Astrocyte of the spinal cord (primary cell): ENCODE data around the gene KIF24.
"Not testable (repeated sequence)": the region's sequence is repeated elsewhere in the genome, so short reads cannot be mapped to it uniquely, and the experiment has no call there.

ENCODE experiments used
- DNase-seq: peaks from one replicate; pipeline ENCODE4 v3.0.0; 2011; ENCODE audit warnings: low read depth, low spot score
- H3K4me3 ChIP-seq: 2 replicates; pipeline ENCODE4 v1.5.1; 2011; ENCODE audit warnings: low read depth, mild to moderate bottlenecking, low read length, moderate library complexity
- CTCF ChIP-seq: IDR thresholded peaks from 2 replicates; pipeline ENCODE4 v1.5.1; 2012; ENCODE audit warnings: low read depth, mild to moderate bottlenecking, low read length, inconsistent platforms
- in situ Hi-C: cut with HindIII; loops from 2 replicates; pipeline ENCODE4 v1.10.0; 2017; ENCODE audit warnings: low sequenced_read_pairs

The KIF24 gene

GRCh38 chr9:34322899-34323591 lies 6.0 kb downstream of the KIF24 start:
- in situ Hi-C loops = no loop called here
- DNase-seq = no peak
- H3K4me3 ChIP-seq = no peak overlapping the region
- TF ChIP-seq CTCF = no peak

- in situ Hi-C loops = no loop called here
- H3K4me3 ChIP-seq = no peak overlapping the region
- DNase-seq = no peak
- no peak for TF ChIP-seq CTCF
Observed at GRCh38 chr9:34321451-34321850, 7.6 kb downstream of the KIF24 start.

- in situ Hi-C loops = no loop called here
- H3K4me3 ChIP-seq = no peak overlapping the region
- no peak for DNase-seq
- no peak for TF ChIP-seq CTCF
Observed at GRCh38 chr9:34318163-34318790, 10.8 kb downstream of the KIF24 start.

GRCh38 chr9:34317436-34317835 lies 11.6 kb downstream of the KIF24 start:
- in situ Hi-C loops = no loop called here
- no peak overlapping the region for H3K4me3 ChIP-seq
- no peak for DNase-seq
- TF ChIP-seq CTCF = no peak

- no peak overlapping the region for H3K4me3 ChIP-seq
- no peak for TF ChIP-seq CTCF
- no peak for DNase-seq
- in situ Hi-C loops = no loop called here
Observed at GRCh38 chr9:34311499-34312185, 17.4 kb downstream of the KIF24 start.

GRCh38 chr9:34310215-34310614 lies 18.9 kb downstream of the KIF24 start:
- no peak for TF ChIP-seq CTCF
- no peak overlapping the region for H3K4me3 ChIP-seq
- peak; percentile 8 for DNase-seq
- in situ Hi-C loops = no loop called here

- H3K4me3 ChIP-seq, in situ Hi-C loops, DNase-seq: not testable (repeated sequence)
Observed at GRCh38 chr9:34308316-34308715, 20.8 kb downstream of the KIF24 start.

- H3K4me3 ChIP-seq, in situ Hi-C loops, DNase-seq: not testable (repeated sequence)
Observed at GRCh38 chr9:34301064-34301463, 28.0 kb downstream of the KIF24 start.
